ENCODE data around the gene LIMK1. TPM values are rescaled to one million over a fixed set of nuclear protein-coding genes. Genes with fewer than 3 reads are reported as not detected.
"Not testable (repeated sequence)": the region's sequence is repeated elsewhere in the genome, so short reads cannot be mapped to it uniquely, and the experiment has no call there.

The LIMK1 gene
- 10 to 100 TPM; 28.8 to 29.1 TPM for total RNA-seq

DNA sequence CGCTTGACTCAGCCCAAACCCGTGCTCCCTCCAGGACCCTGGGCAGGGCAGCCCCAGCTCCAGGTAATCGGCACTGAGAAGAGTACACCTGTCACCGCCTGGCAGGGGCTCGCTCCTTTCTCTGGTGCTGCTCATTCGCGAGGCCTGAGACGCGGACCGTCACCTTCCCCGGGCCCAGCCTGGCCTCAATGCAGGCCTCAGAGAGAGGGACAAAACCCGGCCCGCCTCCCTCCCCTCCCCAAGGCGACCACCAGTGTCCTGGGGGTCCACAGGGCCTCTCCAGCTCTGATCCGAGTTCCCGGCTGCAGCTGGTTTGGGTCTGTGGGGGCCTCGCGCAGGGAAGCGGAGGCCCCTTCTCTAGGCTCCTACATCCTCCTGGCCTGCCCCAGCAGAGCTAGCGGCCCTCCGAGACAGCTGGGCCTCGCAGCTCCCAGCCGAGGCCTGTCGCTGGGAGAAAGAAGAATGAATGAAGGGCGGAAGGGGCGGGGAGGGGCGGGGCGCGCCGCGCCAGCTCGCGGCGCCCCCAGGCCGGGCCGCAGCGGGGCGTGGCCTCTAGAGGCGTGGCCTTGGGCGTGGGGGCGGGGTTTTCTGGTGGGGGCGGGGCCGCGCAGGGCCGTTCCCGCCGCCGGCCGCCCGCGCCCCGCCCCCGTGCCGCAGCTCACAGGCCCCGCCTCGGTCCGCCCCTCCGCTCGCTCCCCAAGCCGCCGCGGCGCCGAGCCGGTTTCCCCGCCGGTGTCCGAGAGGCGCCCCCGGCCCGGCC, at the start of gene LIMK1:
Gene LIMK1, plus strand, starts transcription at position 688 of the 760 bp plus-strand sequence. CDS start 187 bp downstream, outside the sequence.
- POLR2A ChIA-PET: interaction anchor here (1.0 to 1.7 kb wide), 6 partner anchors 11 to 100 kb away, joined by 3 to 20 read pairs (median 4); partner anchors contain the start of gene EIF4H

DNA sequence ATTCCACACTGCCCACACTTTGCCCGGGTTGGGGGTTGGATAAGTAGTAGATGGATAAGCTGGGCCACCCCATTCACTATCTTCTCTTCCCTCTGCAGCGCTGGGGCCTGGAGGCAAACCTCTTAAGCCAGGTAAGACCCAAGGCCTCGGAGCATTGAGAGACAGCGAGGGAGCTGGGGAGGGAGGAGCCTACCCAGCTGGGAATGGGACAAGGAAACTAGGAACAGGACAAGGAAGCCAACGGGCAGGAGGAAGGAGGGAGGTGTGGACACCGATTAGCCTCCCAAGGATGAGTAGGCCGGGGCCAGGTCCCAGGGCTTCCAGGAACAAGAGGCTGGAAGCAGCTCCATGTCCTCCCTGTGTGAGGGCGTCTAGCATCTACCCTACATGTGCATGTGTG, 46.0 kb upstream of the LIMK1 start:
- POLR2A ChIA-PET: interaction anchor here (0.6 kb wide), 1 partner anchor 10 kb away, joined by 4 read pairs; no protein-coding TSS in a partner anchor

More for the DNA sequence above, at the start of gene LIMK1:
- CTCF ChIA-PET: interaction anchor here (1.1 kb wide), 2 partner anchors 10 to 123 kb away, joined by 3 read pairs; no protein-coding TSS in a partner anchor

DNA sequence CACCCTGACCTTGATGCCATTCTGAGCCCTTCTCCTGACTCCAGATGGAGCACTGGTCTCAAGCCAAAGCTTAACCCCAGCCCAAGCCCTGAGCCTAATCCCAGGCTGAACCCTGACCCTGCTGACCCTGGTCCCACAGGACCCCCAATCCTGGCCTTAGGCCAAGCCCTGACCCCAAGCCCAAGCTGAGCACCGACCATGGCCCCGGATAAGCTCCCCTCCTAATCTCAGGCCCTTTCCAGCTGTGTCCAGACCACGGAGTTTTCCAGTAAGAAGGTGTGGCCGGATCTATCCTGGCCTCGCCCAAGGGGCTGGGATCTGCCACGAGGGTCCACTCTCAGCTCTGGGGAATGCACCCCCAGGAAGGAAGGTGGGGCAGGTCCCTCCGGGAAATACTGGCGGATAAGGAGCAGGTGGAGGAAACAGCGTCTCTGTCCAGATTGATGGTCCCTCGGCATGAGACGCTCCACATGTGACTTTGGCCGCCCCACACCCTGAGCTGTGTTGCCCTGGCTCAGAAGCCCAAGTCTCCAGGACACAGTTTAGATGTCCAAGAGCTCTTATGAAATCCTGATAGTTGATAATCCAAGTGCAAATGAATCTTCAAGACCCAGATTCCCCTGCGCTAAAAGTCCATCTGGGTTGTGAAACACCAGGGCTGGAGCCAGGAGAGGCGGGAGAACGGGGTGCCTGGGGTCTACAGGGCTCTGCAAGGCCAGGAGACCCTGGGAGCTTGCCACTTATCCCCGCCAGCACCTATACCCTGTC, 45.2 kb upstream of the LIMK1 start:
- ChIA-PET CTCF (interaction anchor here (2.9 kb wide), 1 partner anchor 12 kb away, joined by 14 read pairs; no protein-coding TSS in a partner anchor), POLR2A (no interaction called here)

More for the DNA sequence above, 46.0 kb upstream of the LIMK1 start:
- CTCF ChIA-PET: interaction anchor here (2.9 kb wide), 1 partner anchor 12 kb away, joined by 14 read pairs; no protein-coding TSS in a partner anchor

DNA sequence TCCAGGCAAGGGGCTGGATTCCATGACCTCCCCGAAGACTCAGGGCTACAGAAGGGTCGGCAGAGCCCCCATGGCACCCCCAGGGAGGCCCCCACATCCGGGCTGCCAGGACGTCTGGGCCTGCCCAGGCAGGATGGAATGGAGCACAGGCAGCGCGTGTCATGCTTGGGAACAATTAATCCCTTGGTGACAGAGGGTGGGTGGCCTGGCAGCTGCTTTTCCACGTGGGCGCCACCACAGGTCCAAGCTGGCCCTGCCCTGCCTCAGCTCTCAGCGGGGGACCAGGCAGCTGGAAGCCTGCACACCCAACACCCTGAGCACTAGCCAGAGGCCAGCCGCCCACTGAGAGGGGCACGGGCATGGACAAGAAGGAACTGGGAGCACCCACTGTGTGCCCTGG, 44.3 kb upstream of the LIMK1 start:
- CTCF ChIA-PET: interaction anchor here (2.9 kb wide), 1 partner anchor 13 kb away, joined by 14 read pairs; no protein-coding TSS in a partner anchor
- POLR2A ChIA-PET: no interaction called here

DNA sequence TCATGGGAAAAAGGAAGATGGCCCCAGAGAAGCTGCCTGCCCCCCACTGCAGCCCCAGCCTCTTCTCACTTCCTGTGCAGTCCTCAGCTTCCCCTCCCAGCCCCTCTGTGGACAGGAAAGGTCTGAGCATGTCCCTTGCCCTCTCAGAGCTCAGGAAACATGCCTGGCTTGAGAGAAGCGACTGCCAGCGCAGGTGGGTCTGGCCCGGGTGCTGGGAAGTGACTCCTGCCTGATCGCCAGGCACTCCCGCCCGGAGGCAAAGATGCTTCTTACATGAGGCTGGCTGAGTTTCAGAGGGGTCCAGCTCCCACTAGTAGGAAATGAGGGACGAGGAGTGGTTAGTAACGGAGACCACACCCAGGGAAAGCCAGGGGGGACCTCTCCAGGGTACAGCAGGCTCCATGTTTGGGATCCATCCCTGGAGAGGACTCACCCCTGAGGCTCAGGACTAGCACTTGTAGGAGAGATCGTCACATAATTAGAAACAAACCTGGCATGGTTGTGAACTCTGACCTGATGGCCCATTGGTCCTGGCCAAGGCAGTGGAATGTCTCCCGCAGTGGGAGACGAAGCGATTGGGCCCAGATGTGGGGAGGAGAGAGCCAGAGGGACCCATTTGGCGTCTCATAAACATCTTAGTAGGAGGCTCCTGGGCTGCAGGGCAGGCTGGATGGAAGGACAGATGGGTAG, 43.4 kb upstream of the LIMK1 start:
- ChIA-PET POLR2A (no interaction called here), CTCF (interaction anchor here (2.9 kb wide), 1 partner anchor 14 kb away, joined by 14 read pairs; no protein-coding TSS in a partner anchor)

DNA sequence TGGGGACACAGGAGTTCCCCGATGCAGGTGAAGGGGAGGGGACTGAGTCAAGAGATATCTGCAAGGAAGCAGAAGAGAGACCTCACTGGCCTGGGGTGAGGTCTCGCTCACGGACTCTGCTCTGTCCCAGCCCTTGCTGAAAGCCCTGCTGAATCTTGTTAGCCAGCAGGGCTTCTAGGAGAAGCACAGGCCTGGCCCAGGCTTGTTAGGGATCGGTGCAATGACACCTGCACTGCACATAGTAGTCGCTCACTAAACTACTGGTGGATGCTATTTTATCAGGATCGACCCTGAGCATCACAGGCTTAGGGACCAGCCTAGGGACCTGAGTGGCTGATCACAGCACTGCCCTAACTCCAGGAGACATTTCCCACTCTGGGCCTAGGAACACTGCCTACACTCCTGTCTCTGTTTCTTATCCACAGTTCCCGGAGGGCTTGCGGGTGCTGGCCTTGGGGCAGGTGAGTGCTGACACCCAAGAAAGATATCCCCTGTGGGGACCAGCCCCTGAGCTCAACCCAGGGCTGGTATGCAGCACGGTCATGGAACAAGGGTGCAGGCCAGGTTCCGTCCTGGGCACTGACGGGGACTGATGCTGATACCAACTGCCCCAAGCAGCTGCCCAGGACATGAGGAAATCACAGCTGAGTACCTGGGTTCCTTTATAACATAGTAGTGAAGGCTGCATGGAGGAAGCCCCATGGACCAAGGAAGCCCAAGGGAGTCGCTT, 42.6 kb upstream of the LIMK1 start:
- ChIA-PET CTCF (no interaction called here), POLR2A (no interaction called here)

DNA sequence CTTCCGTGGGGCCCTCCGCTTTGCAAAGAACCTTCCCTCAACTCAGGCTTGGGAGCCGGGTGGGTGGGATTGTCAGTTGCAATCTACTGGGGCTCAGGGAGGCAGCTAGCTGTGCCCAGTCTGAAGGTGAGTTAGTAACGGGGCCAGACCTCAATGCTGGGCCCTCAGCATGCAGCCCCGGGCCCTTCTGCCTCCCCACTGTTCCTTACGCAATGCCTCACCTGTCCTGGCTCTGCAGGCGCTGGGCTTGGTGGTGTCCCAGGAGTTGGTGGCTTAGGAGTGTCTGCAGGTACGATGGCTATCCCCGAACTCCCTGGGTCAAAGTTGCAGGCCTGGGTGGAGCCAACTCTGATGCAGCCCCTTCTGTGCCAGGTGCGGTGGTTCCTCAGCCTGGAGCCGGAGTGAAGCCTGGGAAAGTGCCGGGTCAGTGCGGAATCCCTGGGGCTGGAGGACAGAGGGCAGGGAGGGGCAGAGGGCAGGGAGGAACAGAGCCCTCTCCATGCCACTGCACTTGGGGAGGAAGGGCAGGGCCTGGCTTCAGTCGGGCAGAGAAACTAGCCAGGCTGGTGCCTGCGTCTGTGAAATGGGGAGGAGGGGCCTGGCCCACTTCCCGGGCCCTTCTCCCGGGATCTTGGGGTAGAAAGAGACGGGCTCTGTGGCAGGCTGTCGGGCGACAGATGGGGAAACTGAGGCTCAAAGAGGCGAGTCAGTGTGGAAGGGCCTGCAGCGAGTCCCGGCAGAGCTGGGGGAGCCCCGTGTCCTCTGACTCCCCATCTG, 40.7 kb upstream of the LIMK1 start:
- ChIA-PET POLR2A (no interaction called here), CTCF (no interaction called here)

DNA sequence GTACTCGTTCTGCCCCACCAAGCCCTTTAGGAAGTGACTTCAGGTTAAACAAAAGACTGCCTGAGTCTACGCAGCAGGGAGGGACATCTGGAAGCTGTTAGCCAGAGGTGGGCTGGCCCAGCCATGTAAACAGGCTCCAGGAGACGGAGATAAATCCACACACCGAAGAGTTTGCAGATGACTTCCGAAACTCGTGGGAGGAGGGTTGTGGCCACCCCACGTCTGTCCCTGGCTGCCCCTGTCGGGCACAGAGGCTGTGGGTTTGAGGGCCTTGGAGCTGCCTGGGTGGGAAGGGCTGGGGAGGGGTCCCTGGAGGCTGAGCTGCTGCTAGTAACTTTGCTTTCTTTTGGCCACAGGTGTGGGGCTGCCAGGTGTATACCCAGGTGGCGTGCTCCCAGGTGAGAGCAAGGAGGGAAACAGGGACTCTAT, 40.1 kb upstream of the LIMK1 start:
- CTCF ChIA-PET: no interaction called here

DNA sequence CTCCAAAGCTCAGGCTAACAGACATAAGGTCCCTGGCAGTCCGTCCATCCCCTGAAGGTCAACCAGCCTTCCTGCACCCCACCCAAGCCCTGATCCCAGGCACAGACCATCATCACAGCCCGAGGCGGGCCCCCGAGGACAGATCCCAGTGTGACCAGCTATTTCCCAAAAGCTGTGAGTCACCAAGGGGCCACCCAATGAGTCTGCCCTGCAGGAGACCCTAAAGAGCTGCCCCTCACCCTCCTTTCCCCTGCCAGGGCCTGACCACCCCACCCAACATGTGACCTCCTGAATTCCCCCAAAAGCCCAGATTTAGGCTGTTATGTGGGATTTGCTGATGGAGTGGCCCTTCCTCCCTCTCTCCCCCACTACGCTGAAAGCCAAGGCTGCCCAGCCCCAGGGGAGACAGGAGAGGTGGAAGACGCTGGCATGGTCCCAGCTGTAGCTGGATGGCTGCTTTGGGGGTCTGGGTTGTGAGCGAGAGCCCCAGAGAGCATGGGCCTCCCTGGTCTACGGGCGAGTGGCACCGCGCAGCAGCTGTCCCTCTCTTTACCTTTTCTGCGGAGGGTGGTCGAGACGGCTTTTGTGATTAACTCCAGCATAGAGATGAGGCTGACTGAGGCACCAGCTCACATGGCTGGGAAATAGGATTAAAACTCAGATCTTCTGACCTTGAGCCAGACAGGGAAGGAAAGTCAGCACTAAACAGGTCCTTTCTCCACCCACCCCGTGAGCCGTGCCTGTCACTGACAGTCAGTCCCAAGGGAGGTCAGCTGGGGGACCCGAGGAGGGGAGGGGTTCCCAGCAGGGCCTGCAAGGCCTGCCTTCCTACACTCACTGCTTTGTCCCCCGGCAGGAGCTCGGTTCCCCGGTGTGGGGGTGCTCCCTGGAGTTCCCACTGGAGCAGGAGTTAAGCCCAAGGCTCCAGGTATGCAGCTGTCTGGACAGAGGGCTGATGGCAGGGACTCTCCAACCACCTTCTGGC, 38.9 kb upstream of the LIMK1 start:
- ChIA-PET POLR2A (no interaction called here), CTCF (interaction anchor here (1.0 kb wide), 1 partner anchor 18 kb away, joined by 3 read pairs; no protein-coding TSS in a partner anchor)

More for the DNA sequence above, 40.1 kb upstream of the LIMK1 start:
- POLR2A ChIA-PET: no interaction called here

DNA sequence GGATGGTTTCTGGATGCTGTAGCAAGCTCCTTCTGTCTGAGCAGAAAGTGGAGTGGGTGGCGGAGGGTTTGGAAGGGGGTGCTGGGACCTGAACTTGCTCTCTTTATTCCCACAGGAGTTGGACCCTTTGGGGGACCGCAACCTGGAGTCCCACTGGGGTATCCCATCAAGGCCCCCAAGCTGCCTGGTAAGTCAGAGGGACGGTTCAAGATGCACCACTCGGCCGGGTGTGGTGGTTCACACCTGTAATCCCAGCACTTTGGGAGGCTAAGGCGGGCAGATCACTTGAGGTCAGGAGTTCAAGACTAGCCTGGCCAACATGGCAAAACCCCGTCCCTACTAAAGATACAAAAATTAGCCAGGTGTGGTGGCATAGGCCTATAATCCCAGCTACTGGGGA, 37.0 kb upstream of the LIMK1 start:
- CTCF ChIA-PET: interaction anchor here (0.7 kb wide), 1 partner anchor 248 kb away, joined by 3 read pairs; no protein-coding TSS in a partner anchor
- POLR2A ChIA-PET: not testable (repeated sequence)

DNA sequence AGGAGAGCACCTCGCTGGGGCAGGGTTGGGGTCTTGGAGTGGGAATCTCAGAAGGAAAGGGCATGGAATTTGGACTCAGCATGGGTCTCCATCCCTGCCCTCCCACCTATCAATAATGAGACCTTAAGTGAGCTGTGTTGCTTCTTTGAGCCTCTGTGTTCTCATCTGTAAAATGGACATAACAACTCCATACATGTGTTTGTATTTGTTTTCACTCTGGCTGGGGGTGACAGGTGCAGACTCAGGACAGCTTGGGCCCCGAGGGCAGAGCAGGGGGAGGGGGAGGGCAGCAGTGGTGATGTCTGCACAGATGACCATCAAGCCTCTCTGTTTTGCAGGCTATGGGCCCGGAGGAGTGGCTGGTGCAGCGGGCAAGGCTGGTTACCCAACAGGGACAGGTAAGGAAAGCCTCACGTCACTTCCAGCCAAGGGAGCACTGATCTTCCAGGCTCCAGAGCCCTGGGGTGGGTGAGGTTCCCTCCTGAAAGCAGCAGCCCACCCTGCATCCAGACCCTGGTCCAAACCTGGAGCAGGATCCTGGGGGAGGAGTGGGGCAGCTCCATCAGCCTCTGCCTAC, 35.7 kb upstream of the LIMK1 start:
- POLR2A ChIA-PET: no interaction called here

DNA sequence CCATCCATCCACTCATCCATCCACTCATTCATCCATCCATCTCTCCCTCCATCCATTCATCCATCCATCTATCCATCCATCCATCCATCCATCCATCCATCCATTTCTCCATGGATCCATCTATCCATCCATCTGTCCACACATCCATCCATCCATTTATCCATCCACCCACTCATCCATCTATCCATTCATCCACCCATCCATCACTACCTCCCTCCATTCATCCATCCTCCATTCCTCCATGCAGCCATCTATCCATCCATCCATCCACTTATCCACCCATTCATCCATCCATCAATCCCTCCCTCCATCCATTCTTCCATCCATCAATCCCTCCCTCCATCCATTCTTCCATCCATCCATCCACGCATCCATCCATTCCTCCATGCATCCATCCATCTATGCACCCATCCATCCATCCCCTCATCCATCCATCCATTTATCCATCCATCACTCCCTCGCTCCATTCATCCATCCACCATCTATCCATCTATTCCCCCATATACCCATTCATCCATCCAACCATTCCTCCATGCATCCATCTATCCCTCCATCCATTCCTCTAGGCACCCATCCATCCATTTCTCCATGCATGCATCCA, 34.5 kb upstream of the LIMK1 start:
- CTCF ChIA-PET: no interaction called here
- POLR2A ChIA-PET: no interaction called here

More for the DNA sequence above, 35.7 kb upstream of the LIMK1 start:
- CTCF ChIA-PET: no interaction called here

DNA sequence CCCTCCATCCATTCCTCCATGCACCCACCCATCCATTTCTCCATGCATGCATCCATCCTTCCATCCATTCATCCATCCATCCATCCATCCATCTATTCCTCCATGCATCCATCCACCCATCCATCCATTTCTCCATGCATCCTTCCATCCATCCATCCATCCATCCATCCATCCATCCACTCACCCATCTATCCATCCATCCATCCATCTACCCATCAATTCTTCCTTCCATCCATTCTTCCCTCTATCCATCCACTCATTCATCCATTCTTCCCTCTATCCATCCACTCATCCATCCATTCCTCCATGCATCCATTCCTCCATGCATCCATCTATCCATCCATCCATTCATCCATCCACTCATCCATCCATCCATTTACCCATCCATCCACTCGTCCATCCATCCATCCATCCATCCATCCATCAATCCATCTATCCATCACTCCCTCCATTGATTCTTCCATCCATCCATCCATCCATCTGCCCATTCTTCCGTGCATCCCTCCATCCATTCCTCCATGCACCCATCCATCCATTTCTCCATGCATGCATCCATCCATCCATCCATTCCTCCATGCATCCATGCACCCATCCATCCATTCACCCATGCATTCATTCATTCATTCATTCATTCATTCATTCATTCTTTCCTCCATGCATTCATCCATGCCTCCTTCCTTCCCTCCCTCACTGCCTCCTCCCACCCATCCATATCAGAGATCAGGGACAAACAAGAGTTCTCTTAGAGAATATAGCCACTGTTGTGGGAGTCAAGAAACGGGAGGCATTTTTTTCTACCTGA, 33.4 kb upstream of the LIMK1 start:
- POLR2A ChIA-PET: no interaction called here
- CTCF ChIA-PET: no interaction called here

DNA sequence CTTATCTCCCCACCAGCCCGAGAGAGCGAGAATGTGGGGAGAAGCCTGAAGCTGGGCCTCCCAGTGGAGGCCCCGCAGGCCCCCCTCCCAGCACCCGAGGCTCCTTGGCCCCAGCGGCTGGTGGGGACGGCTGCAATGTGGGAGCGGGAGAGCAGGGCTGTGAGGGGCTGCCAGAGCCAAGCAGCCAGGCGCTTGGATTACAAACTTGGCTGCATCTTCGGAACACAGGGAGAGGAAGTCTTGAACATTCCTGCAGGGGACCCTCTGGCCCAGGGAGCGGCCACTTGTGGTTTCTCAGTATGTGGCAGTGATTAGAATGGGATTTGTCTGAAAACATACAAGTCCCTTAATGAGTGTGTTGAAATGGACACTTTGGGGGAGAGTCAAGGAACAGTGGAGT, 32.4 kb upstream of the LIMK1 start:
- CTCF ChIA-PET: no interaction called here
- POLR2A ChIA-PET: no interaction called here

DNA sequence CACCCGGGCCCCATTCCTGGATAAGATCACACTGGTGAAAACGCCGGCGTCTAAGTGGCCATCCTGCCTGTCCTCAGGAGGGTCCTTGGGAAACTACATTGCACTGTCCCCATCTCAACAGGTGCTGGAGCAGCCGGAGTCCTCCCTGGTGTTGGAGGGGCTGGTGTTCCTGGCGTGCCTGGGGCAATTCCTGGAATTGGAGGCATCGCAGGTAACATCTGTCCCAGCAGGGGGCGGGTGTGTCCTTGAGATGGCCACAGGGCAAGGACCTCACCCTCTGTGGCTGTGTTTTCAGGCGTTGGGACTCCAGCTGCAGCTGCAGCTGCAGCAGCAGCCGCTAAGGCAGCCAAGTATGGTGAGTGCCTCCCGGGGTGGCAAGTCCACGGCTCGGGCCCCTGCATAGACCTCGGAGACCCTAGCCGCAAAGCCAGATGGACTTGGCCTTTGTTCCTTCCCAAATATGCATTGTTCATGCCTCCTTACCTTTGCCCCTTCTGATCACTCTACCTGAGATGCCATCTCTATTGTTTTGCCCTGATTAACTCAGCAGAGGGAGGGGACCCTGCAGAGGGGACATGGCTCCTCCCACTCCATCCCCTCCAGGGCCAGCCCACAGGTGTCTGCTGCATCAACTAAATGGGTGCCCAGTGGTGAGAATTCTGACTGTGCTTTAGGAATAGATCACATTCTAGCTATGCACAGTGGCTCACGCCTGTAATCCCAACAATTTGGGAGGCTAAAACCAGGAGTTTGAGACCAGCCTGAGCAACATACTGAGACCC, 31.8 kb upstream of the LIMK1 start:
- POLR2A ChIA-PET: no interaction called here
- CTCF ChIA-PET: no interaction called here

All from activated CD8-positive, alpha-beta memory T cell treated with anti-CD3 and anti-CD28 coated beads for 36 hours (primary cell).